Measurements from ENCODE around the gene SRRT. TPM values are rescaled to one million over a fixed set of nuclear protein-coding genes. Genes with fewer than 3 reads are reported as not detected.

SRRT gene
- total RNA-seq, 2 donors from 2014 or later, result 85.9 to 116 TPM

- DNase-seq, result no peak
- intact Hi-C loops (cut with DNase I, micrococcal nuclease), result no loop called here
These were observed 14.3 kb downstream of the SRRT start, which contains the start of gene UFSP1 for GRCh38 chr7:100888988-100889750. Gene UFSP1 (minus strand): TSS chr7:100889715. CDS start chr7:100889271, 444 bp downstream.

DNA sequence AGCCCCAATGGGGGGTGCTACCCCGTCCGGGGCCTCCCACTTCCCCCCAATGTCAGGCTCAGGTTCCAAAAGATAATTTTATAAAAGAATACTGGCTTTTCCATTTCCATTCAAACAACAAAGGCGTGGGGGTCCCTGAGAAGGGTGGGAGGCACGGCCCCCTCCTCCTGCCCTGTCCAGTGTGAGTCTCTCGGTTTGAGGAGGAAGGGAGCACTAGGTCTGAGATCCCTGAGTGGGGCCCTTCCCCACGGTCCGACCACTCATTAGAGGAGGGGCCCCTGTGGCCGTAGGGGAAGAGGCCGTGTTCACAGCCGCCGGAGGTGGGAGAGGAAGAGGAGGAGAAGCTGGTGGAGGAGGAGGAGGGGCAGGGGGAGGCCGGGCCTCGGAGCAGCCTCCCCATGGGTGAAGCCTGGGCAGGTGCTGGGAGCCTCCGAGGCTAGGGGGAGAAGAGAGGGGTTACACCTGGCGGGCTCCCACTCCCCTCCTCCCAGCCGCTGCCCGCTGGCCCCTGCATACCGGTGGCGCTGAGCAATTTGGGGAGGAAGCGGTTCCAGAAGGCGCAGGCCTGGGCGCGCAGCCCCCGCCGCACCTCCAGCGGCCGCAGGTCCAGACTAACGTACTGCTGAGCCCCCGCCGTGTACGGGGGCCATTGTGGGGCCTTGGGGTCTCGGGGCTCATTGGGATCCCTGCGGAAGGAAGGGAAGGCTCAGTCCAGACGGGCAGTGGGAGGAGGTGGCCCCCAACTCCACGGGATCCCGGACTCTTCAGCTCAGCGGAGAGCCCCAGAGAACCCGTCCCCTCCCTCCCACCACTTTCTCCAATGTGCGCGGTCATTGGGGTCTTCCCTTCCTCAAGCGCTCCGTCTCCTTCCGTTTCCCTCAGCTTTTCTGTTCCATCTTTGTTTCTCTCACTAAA lies 16.0 kb downstream of the SRRT start:
- DNase-seq, result peak in 1 of 2 donors; percentile 36
- intact Hi-C loops (cut with DNase I, micrococcal nuclease), result loop anchor here in 1 of 2 donors (10.0 kb wide), 1 partner anchor 174 kb away; no protein-coding TSS in a partner anchor
- no peak for ATAC-seq

More at GRCh38 chr7:100888988-100889750, 14.3 kb downstream of the SRRT start, which contains the start of gene UFSP1:
- peak; percentile 49 for ATAC-seq

DNA sequence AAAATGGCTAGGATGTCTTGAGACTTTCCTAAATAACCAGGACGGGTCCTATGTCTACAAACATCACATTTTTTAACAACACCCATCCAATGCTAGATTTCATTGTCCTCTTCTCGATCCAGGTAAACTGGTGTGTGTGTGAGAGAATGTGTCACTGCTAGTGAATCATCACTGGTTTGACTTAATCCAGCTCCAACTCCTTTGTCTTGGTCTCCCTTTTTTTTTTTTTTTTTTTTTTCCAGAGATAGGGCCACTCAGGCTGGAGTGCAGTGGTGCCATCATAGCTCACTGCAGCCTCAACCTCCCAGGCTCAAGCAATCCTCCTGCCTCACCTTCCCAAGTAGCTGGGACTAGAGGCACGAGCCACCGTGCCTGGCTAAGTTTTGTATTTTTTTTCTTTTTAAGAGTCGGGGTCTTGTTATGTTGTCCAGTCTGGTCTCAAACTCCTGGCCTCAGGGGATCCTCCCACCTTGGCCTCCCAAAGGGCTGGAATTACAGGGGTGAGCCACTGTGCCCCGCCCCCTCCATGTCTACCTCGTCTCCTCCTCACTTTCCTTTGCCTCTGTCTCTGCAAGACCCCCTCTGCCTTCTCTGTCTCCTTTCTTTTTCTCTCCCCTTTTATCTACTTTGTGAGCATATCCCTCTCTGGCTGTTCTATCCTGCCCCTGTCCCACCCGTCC lies 16.8 kb downstream of the SRRT start:
- intact Hi-C loops (cut with DNase I, micrococcal nuclease), result loop anchor here in 1 of 2 donors (10.0 kb wide), 1 partner anchor 173 kb away; no protein-coding TSS in a partner anchor
- ATAC-seq, result no peak
- DNase-seq, result no peak

DNA sequence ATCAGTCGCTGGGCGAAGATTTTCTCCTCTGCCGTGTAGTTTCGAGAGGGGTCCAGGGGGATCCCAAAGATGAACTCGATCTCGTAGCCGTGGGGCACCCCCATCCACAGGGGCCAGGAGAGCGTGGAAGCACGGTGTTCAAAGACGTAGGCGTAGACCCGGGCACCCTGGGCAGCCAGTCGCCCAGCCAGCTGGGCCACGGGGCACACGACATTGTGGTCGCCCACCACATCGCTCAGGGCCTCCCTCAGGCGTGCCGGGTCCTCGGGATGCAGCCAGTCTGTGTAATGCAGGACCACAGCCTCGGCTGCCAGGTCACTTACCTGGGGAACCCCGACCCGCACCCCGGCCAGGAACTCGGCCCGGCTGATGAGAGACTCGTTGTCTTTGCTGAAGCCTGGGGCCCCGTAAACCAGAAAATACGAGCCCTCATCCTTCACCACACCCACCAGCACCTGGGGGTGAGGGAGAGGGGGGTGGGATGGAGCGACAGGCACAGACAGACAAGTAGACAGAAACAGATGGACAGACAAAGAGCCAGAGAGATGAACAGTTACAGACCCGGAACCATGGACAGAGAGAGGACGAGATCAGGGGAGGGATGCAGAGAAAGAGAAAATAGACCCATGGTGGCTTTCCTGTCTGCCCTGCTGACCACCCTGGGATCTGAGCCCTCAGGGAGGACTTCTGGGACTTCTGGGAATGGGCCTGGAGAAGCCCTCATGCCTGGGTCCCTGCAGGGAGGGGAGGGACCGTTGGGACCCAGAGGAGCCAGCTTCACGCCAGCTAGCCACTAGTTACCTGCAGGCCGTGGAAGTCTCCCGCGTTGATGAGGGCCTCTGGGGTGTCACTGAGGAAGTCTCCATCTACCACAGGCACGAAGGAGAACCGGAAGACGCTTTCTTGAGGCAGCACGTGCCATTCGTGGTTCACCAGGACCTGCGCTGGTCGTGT lies 17.7 kb downstream of the SRRT start:
- ATAC-seq (no peak), DNase-seq (no peak)
- intact Hi-C loops (cut with DNase I, micrococcal nuclease), result loop anchor here in 1 of 2 donors (10.0 kb wide), 1 partner anchor 172 kb away; no protein-coding TSS in a partner anchor

DNA sequence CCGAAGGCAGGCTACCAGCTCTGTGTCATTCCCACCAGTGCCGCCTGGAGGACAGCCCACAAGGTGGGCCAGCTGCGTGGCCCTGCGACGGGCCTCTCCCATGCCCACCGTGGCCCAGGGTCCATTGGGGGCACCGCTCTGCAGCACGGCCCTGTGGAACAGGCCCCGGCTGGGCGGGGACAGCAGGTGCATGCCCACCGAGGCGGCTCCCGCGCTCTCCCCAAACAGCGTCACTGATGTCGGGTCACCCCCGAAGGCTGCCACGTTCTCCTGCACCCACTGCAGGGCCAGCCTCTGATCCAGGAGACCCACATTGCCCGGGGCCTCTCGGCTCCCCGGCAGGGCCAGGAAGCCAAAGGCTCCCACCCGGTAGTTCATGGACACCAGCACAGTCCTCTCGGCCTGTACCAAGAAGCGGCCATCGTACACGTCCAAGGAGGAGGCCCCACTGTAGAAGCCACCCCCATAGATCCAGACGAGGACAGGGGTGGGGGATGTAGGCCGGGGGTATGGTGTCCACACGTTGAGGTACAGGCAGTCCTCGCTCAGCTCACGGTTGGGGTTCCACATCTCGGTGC lies 18.5 kb downstream of the SRRT start:
- intact Hi-C loops (cut with DNase I, micrococcal nuclease), result loop anchor here in 1 of 2 donors (10.0 kb wide), 1 partner anchor 171 kb away; no protein-coding TSS in a partner anchor
- ATAC-seq (no peak), DNase-seq (no peak)

GRCh38 chr7:100893910-100894721 lies 19.2 kb downstream of the SRRT start:
- intact Hi-C loops (cut with DNase I, micrococcal nuclease), result loop anchor here in 1 of 2 donors (10.0 kb wide), 1 partner anchor 171 kb away; no protein-coding TSS in a partner anchor
- DNase-seq (no peak), ATAC-seq (no peak)

GRCh38 chr7:100894860-100895700 lies 20.2 kb downstream of the SRRT start:
- peak in 1 of 2 donors; percentile 72 for DNase-seq
- intact Hi-C loops (cut with DNase I, micrococcal nuclease), result loop anchor here in 1 of 2 donors (10.0 kb wide), 1 partner anchor 170 kb away; no protein-coding TSS in a partner anchor
- no peak for ATAC-seq

DNA sequence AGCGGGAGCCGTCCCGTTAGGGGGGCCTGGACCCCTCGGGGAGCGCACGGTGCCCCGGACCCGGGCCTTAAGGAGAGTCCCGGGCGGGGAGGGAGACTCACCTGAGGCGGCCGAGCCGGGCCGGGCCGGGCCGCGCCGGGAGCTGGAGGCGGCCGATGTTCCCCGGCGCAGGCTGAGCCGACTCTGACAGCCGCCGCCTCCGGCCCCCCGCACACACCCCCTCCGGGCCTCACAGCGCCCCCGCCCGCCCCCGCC lies 20.7 kb downstream of the SRRT start, which contains the start of gene ACHE:
ACHE (minus strand) TSS at position 188 of the 255 bp plus-strand sequence. CDS start 1,656 bp downstream, outside the sequence.
- intact Hi-C loops (cut with DNase I, micrococcal nuclease), result loop anchor here in 1 of 2 donors (10.0 kb wide), 1 partner anchor 169 kb away; no protein-coding TSS in a partner anchor
- ATAC-seq, result peak; percentile 15
- DNase-seq, result no peak

GRCh38 chr7:100895956-100896731 lies 21.2 kb downstream of the SRRT start:
- DNase-seq (peak; percentile 48 to 70), ATAC-seq (peak; percentile 38)
- intact Hi-C loops (cut with DNase I, micrococcal nuclease), result loop anchor here in 1 of 2 donors (10.0 kb wide), 1 partner anchor 169 kb away; no protein-coding TSS in a partner anchor

- intact Hi-C loops (cut with DNase I, micrococcal nuclease), result loop anchor here in 1 of 2 donors (10.0 kb wide), 1 partner anchor 168 kb away; no protein-coding TSS in a partner anchor
- ATAC-seq (peak; percentile 45), DNase-seq (peak in 1 of 2 donors; percentile 71)
These were observed 22.1 kb downstream of the SRRT start for GRCh38 chr7:100896732-100897608.

DNA sequence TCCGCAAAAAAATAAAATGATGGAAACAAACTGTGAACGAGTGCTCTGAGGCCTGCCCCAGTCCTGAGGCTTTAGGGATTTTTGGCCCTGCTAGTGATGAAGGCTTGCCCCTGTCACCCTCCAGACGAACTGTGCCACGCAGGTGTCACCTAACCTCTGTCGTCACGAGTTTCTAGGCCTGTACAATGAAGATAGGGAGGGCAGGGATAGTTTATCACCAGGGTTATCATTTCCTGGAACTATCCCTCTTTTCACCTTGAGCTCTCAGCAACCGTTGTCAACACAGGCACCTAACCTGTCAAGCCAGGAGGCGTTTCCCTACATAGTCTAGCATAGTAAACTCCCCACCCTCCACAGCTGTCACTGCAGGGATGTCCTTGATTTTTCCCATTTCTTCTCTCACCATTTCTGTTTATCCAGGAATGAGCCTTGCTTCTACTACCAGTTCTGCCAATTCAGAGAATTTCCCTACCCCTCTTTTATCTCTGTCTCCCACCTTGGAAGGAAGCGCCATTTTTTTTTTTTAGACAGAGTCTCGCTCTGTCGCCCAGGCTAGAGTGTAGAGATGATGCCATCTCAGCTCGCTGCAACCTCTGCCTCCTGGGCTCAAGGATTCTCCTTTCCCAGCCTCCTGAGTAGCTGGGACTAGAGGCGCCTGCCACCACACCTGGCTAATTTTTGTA lies 23.0 kb downstream of the SRRT start:
- intact Hi-C loops (cut with DNase I, micrococcal nuclease), result loop anchor here in 1 of 2 donors (10.0 kb wide), 1 partner anchor 167 kb away; no protein-coding TSS in a partner anchor
- peak; percentile 60 to 78 for DNase-seq
- ATAC-seq, result peak; percentile 67

DNA sequence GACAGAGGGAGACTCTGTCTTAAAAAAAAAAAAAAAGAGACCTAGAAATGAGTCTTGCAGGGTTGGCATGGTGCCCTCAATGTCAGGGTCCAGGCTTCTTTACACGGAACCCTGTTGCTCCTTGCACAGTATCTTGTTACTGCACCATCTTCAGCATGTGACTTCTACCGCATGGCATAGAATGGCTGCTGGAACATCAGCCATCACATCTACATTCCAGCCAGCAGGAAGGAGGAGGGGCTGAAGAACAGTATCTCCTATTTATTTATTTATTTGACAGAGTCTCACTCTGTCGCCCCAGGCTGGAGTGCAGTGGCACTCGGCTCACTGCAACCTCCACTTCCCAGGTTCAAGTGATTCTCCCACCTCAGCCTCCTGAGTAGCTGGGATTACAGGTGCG lies 24.5 kb downstream of the SRRT start:
- intact Hi-C loops (cut with DNase I, micrococcal nuclease), result loop anchor here in 1 of 2 donors (10.0 kb wide), 1 partner anchor 165 kb away; no protein-coding TSS in a partner anchor
- ATAC-seq (no peak), DNase-seq (no peak)

GRCh38 chr7:100900978-100901377 lies 26.1 kb downstream of the SRRT start:
- no peak for DNase-seq
- intact Hi-C loops (cut with DNase I, micrococcal nuclease), result loop anchor here in 1 of 2 donors (5.0 kb wide), 1 partner anchor 156 kb away; no protein-coding TSS in a partner anchor
- ATAC-seq, result no peak
